DMS 273 treated with DMSO at 0.1 percent for 48 hours (cell line): Measurements from ENCODE around the gene SAFB.
"Not testable (repeated sequence)": the region's sequence is repeated elsewhere in the genome, so short reads cannot be mapped to it uniquely, and the experiment has no call there.

Experiments used
- DNase-seq: peaks from one replicate; lab custom pipeline; 2025; lab: John Stamatoyannopoulos, UW

The SAFB gene

DNA sequence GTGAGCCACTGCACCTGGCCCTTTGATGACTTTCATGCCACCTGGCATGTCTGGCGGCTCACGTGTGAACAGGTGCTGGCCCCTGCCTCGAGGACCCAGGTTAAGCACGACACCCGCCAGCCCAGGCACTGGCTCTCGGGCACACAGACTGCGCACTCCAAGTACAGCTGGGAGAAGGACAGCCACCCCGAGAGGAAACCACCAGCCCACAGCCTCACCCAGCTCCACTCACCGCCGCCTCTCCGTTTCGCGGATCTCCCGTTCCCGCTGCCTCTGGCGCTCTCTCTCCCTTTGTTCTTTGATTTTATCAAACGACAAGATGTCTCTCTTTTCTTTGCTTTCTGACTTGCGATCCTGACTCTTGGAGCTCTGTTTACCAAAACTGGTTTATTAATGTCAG lies 27.8 kb upstream of the SAFB start:
- DNase-seq: no peak

DNA sequence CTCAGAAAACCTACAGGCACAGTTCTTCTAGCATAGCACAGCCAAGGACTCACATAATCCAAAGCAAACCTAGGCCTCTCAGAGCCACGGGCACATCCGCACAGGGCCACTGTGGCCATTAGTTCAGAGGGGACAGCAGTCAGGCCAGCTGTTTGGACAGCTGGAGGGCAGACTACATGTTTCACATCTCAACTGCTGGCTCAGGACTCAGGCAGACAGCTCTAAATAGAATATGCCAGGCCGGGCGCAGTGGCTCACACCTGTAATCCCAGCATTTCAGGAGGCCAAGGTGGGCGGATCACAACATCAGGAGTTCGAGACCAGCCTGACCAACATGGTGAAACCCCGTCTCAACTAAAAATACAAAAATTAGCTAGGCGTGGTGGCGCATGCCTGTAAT lies 27.1 kb upstream of the SAFB start:
- no peak for DNase-seq

DNA sequence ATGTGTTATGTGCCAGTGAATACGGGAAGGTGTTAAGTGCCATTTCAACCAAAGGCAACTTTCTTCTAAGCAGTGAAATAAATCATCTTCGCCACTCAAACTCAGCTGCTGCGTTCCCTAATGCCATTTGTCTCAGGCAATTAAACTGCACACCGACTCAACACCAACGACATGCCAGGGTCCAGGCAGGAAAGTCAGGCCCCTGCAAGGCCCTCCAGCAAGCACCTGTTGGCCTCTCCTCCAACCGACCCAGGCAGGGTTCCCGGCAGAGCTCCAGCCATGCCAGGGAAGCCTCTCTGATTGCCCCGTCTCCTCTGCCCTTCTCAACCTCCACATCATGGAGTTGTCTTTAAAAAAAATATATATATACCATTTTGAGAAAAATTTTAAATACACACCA lies 22.1 kb upstream of the SAFB start:
- DNase-seq: no peak

DNA sequence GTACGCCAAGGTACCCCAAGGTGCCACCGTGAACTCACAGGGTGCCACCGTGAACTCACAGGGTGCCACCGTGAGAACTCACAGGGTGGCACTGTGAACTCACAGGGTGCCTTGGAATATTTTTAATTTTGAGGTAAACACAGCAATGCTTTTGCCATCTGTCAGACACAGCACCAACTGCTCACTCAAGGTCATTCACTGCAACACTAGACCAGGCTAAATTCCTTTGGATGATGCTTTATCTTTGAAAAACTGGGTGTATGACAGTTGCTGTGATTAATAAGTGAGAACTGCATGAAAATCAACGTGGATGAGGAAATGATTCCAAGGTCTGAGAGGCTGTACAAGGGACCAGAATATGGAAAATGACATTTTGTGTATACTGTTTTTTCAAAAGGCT lies 19.3 kb upstream of the SAFB start:
- no peak for DNase-seq

DNA sequence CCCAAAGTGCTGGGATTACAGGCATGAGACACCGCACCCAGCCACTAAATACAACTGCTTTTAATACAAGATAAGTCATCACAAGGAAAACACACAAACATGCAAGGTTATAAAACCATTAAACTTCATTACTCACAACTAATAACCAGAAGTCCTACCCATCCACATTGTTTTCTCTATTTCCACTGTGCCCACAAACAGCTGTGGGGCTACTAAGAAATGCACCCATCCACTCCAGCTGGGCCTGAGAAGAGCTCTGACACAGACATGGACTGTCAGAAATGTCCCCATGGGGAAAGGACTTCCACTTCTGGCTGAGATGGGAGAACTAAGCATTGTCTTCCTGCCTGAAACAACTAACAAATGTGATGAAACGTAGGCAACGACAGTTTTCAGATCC lies 17.5 kb upstream of the SAFB start:
- DNase-seq: no peak

DNA sequence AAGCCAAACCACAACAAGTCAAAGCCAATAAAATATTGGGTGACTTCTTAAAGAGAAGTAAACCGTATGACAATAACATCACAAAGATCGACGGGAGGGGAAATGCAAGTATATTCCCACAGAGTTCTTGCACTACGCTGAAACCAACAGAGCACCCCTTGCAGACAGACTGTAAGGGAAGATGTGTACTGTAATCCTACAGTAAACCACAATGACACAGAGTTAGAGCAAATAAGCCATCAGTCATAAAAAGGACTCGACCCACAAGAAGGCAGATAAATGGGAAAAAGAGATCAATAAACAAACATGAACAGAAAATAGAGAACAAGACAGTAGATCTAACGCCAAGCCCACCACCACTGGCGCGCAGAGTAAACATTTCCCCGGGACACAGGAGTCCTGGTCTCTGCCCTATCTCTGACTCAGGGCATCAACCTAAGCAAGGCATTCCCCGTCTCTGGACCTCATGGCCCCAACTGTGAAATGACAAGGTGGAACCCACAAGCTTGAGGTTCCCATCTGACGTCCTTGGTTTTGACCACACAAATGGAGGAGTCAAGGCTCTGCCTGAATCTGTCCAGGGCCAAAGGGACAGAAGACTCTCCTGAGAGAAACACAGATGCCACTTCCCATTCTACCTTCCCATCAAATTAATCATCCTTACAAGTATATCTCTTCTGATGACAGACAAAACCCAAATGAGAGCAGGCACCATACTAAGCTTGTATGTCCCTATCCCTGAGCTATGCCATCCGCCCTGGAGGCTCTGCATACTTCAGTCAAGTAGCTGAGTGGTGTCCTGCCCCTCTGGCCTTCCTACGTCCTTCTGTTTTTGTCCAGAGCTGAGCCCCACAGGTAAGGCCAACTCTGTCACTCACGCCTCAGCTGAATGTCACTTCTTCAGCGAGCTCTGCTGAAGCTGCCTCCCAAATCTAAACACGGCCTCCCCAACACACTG lies 15.3 kb upstream of the SAFB start:
- no peak for DNase-seq

DNA sequence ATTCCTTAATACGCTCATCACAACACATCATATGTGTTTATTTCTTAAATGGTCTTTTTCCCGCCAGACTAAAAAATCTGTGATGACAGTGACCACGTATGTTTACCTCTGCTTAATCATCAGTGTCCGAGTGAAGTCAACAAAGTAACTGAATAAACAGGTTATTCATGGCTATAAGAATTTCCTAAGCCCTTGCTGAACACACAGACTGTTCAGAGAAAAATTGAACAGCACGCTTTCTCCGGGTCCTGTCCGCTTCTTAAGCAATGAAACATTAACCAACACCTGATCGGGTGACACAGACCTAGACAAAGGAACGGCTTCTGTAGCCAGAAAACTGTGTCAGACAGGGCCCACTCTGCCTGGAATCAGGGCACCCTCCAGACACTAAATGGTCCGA lies 14.6 kb upstream of the SAFB start:
- no peak for DNase-seq

DNA sequence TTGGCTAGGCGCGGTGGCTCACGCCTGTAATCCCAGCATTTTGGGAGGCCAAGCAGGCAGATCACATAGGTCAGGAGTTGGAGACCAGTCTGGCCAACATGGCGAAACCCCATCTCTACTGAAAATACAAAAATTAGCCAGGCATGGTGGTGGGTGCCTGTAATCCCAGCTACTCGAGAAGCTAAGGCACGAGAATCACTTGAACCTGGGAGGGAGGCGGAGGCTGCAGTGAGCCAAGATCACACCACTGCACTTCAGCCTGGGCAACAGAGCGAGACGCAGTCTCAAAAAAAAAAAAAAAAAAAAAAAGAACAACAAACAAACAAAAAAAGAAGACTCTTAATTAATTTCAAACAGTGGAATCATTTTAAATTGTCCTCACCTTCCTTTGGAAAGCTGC lies 14.1 kb upstream of the SAFB start:
- not testable (repeated sequence) for DNase-seq

DNA sequence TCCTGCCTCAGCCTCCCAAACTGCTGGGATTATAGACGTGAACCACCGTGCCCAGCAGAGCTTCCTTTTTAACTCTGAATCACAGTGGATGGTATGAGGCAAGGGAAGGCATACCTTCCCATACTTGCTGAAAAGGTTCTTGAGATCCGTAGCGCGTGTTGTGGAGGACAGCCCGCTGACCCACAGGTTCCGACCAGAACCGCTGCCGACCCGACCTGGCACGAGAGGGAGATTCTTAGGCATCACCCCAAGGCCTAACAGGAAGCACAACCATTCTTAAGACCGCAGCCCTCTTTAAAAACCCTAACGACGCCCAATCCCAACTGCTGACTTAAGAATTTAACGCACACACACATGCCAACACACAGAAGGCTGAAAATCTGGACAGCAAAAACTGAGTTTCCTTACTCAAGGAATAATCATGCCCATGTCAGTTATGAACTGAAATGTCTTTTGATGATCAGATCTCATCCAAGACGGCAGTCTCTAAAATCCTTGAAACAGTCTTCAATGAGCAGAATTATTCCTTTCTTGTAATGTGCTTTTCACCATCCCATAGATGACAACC lies 12.9 kb upstream of the SAFB start:
- DNase-seq: no peak

DNA sequence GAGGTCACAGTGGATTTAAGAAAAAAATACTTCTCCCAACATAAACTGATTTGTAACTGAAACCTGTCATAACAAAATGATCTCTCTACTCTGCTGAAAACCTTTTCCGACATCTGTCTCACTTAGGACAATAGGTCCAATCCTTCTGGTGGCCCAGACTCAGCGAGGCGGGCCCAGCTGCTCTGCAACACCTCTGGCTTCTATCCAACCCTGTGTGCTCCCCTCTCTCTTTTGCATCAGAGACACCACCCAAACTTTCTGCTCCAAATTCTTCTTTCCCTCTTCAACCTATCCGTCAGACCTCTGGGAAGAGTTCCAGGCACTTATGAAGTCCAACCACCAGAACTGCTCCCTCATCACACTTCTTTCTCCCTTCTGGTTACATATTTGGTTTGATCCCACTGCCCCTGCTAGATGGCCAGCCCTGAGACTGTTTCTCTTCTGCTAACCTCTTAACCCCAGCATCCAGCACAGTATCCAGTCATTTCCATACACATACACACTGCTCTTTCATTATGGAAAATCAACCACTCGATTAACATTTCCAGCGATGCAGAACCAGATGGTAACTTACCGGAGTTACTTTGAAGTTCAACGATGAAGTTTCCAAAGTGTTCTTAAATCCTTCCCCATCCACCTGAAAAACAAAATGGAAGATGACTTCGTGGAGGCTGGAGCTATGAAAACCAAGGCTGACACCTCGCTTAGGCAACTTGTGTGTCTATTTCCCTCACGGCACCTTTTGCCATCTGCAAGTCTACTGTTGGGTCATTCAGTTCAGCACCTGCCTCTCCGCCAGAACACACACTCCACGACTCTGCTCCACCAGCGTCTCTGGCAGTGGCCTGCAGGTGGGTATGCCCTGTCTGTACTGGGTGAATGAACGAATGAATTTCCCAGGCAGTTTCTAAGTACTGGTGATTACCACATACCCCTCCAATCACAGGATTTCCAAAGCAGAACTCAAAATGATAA lies 9.7 kb upstream of the SAFB start:
- no peak for DNase-seq

DNA sequence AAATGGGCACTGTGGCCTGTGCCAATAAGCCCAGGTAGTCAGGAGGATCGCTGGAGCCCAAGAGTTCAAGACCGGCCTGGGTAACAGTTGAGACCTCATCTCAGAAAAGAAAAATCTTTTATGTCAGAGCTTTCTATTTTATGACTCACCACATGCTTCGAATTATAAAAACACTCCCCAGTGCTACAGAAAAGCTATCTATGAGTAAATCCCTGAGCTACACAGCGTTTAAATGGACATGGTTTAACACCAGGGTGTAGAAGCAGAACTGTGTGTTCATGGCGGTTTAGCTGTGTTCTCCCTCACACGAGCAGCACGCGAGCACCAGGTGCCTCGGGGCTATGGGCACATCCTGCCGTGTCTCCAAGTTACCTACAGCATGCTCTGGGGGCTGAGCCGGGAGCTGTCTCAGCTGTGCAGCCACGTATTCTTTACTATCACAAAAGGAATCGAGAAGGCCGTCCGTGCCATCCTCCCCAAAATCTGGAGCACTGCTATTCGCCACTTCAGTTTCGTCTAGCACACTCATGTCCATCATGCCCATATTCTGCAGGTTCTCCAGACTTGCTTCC lies 7.0 kb upstream of the SAFB start:
- no peak for DNase-seq

DNA sequence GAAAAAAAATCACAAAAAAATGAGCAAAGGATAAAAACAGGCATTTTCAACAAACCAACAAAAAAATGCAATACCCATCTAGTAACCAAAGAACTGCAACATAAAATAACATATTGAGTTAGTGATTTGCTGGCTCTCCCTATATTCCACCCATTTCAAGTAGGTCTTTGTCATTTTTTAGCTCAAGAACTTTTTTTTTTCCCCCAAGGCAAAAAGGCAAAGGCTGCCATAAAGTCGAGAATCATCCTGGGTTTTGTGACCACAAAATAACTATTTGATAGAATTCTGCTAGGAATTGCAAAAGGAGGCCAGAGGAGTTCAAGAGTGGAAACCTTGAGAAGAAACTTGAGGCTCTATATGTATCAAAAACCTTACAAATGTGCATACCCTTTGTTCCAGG lies 5.8 kb upstream of the SAFB start:
- no peak for DNase-seq

DNA sequence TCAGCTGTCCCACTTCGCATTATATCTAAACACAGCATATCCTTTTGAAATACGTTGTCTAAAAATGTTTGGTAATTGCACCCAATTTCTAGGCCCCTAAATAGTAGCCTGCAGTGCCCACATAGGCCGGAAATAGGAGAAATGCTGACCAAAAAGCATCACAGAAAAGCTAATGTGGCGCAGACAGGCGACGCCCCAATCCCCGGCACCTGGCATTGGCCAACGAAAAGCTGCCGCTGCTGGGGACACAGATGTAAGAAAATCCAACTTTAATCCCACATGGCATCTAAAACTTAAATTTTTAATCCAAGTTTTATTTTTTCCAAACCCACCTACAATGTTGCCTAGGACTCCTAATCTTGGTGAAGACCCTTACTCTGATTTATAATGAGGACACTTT lies 4.3 kb upstream of the SAFB start:
- no peak for DNase-seq

DNA sequence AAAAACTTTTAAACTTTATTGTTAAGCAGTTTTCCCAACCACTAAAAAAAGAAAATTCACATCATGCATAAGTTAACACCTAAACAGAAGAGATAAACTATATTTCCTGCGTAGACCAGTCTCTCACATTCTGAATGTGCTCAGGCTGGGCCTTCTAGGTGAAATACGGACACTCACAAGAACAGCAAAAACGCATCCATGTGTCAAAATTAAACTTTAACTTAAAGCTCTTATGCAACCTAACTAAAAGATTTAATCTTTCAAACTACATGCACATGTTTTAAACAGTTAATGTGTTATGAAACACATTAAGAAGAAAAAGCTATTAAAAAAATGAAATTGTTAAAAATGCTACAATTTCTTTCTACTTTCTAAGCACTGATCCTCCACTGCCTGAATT lies 2.9 kb upstream of the SAFB start:
- DNase-seq: no peak

DNA sequence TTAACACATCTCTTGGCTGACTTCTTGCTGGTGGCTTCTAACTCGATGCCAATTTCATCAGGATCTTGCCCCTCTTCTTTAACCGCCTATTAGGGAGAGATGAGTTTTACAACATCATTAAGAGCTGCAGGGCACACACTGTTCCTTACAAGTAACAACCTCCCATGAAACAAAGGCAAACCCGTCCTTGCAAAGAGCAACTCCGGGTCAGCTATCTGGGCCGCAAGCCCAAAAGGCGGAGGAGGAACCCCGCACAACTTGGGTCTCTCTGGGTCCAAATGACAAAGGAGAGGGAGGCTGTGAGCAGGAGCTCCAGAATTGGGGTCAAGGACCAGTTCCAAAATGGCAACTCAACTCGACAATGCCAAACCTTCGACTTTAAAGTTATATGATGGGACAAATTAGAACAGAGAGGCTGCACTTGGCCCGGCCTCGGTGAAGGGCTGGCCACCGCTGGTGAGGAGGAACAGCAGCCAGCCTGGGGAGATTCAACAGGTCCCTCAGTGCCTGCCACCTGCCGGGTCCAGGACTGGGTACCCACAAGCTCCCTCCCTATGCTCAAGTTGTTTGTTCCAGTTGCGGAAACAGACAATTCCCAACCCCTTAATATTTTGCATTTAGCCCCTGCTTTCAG lies 1.5 kb upstream of the SAFB start:
- DNase-seq: no peak

DNA sequence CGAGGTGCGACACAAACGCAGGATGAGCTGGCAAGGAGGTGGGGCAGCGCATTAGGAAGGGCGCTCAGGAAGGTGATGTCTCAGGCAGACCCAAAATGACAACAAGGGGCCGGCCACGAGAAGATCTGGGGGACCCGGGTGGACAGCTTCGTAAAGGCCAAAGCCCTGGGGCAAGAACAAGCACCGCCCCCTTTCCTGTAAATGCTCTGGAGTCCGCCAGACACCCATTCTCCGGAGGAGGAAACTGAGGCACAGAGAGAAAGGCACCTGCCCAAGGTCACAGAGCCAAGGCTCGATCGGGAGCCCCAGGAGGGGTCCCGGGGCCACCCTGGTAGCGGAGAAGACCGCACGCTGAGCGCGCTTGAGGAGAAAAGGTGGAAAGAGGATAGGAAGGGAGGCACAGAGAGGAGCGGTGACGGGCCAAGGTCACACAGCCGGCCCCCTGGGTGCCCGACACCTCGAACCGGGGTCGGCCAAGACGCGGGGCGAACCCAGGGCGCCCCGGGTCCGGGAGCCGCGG lies 878 bp upstream of the SAFB start:
- DNase-seq: no peak

DNA sequence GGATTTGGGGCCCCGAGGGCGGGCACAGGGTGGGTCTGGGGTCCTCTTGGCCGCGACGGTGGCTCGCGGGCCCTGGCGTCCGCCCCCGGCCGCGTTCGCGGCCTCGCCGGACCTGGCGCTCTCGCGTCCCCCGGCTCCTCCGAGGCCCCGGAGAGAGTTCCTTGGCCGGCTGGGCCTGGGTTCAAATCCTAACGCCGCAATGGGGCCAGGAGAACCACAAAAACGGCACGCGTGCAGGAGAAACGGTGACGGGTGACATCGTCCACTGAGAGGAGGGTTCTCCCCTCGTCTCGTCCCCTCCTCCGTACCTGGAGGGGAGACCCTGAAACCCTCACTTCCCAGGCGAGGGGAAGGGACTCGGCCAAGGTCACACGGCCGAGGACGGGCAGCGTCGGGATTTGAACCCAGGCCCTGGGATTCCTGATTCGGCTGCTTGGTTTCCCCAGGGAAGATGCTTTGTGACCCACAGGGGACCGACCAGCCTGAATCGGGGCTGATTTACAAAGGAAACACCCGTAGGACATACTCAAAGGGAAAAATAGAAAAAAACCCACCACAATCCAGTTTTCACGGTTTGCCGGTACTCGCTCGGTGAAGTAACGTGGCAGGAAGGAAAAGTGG lies 624 bp downstream of the SAFB start:
- no peak for DNase-seq

DNA sequence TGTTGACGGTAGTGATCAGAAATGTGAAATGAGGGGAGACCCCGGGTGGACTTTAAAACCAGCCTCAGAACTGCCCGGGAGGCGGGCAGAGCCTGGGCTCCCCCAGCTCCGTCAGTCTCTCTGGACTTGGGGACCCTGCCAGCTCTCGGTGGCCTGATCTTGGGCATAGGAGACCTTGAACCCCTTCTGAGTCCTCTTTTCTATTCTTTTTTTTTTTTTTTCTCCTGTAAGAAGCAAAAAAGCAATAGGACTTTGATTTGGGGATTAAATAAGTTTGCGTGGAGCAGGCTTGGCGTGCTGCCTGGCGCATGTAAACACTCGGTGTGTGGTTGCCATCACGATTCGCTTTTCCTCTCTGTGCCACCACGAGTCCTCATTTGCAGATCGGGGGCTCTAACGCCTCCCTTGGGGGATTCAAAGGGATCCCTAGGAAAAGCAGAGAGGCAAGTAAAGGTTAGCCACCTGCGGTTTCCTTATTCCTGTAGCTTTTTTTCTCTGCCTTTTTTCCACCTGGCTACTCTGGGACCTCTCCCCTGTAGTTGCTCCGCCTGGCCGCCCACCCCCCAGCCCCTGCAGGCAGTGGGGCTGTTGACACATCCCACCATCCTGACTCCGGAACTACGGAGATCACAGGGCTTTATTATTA lies 1.3 kb downstream of the SAFB start:
- no peak for DNase-seq

DNA sequence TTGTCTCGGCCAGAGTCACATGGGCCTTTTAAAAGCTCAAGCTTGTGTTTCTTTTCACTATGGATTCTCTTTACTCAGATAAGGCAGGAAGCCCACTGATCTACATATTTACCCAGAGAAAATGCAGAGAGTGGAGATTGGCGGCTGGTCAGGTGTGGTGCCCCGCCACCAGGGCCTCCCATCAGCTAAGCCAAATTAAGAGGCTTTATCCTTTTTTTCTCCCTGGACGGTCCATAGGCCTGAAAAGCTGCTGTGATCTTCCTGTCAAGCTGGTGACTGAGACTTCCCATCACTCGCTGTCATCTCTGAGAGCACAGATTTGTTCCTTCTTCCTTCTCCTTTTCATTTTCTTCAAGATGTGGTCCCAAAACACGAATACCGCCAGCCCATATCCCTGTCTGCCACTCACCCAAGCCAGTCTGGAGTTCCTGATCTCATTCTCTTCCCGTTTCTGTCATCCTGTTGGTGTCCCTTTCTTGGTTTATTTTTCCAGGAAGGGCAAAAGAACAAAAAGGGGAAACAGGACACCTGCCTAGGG lies 1.9 kb downstream of the SAFB start:
- DNase-seq: no peak

DNA sequence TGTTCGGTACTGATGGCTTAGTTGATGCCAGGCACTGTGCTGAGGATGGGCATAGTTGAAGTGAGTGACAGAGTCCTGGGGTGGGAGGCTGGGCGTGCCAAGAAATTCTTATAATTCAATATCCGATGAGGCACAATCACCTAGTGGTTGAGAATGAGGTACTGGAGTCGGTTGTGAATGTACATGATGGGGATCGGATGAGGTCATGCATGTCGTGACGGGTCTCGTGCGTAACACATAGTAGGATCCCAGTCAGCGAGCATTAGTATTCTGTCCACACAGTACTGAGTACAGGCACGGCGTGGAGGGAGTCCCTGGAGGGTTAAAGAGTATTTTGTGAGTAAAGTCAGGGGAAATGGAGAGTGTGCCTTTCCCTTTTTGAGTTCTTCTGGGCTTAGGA lies 2.8 kb downstream of the SAFB start:
- no peak for DNase-seq
